Adipose tissue (tissue), 3 donors: ENCODE data around the gene PDZRN4. TPM values are rescaled to one million over a fixed set of nuclear protein-coding genes. Genes with fewer than 3 reads are reported as not detected.

ENCODE experiments used
- H3K27ac ChIP-seq: one replicate; pipeline ENCODE4 v1.5.1; 2013; ENCODE audit warnings: low read depth, low read length
- WGBS, 3 donors: extraction: QIAGEN DNeasy Blood & Tissue Kit; methylation state at CpG; one replicate each; pipeline ENCODE4 v1.1.7; 2013; 5-methylcytosine and 5-hydroxymethylcytosine counted together
- polyA plus RNA-seq, 3 donors: library from polyadenylated mRNA; stranded (reverse); fragments of 200-250 nt; gene quantifications; one replicate each; pipeline ENCODE4 v1.2.3, GENCODE V29; 2013
- donor health status: healthy with polysubstance abuse.
- donor health status: Bipolar disorder and iron deficiency.
- donor health status: healthy.

Gene PDZRN4
- polyA plus RNA-seq, 3 donors = 0.03 to 1.2 (median 0.42) TPM

DNA sequence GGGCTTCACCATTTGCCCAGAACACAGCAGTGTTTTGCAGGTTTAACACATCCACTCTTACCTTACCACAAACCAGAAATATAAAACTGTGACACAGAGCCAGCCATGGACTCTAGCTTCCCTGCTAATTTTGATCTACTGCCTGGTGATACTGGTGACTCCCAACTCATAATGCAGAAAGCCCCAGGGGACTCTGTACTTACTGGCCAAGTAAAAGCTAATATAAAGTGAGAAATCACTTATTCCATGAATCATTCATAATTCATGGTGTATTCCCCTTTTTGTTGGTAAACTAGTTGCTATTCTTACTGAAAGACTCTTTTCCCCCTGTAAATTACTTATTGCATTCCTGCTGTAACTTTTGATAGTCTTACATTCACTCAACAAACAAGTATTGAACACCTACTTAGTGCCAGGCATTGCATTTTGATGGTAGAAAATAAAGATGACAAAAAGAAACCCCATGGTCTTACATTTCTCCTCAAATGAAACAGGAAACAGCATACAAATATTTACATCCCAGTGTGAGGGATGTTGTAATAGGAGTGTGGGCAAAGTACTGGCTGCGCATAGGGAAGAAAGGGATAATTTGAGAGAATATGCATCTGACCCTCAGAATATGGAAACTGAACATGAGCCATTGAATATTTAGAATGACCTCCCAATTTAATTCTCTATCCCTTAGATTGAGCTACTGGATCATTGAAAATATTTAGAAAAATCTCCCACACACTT, 279.6 kb downstream of the PDZRN4 start:
- 65 to 100% (median 84%) methylated on average over 1 of the region's 1 CpG for WGBS, 3 donors
- no peak overlapping the region for H3K27ac ChIP-seq

DNA sequence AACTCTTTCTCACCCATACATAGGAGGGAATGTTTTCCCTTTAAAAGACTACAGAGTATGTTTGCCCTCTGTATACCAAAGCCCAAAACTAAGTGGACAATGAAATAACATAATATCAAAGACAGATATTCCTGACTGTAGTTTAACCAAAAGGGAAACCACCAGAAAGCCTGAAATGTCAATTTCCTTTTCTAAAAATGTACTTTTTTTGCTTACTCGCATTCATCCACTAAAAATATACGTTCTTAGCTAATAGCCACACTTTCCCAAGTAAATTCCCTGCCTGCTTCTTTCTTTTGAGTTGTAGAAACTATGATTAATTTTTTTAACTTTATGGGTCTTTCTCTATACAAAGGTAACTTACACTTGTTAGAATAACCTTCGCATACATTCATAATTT, 280.2 kb downstream of the PDZRN4 start:
- no peak overlapping the region for H3K27ac ChIP-seq
- WGBS, 3 donors = 67 to 81% (median 80%) methylated on average over 3 of the region's 3 CpGs

DNA sequence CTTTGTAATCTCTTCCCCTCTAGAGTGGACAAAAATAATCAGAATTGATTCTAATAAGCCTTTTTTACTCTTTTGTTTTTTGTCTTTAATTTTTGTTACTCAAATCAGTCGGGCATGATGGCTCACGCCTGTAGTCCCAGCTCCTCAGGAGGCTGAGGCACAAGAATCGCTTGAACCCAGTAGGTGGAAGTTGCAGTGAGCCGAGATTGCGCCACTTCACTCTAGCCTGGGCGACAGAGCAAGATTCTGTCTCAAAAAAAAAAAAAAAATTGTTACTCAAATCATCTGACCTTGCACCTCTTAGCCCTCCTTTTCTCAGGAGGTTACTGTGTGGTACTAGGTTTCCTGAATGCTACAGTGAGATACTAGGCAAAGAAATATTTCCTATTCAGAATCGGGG, 280.6 kb downstream of the PDZRN4 start:
- 57 to 61% (median 59%) methylated on average over 7 of the region's 7 CpGs for WGBS, 3 donors

DNA sequence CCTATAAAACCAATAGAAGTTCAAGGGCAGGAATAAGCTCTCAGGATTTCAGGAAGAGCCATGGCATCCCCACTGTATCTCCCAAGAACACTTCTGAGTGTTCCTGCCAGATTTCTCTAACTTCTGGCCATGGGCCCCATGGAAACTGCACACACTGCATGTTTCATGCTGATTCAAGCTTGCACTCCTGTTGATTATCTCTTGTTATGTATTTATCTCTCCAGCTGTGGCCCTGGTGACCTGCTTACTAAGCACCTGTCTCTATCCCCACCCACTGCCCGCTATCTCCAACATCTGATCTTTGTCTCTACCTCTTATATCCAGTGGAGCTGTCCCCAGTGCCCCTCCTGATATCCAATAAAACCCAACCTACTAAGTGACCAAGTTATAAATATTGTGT, 285.3 kb downstream of the PDZRN4 start:
- WGBS, 3 donors = 66 to 88% (median 85%) methylated on average over 1 of the region's 1 CpG
- H3K27ac ChIP-seq = no peak overlapping the region

More for the DNA sequence above, 280.6 kb downstream of the PDZRN4 start:
- no peak overlapping the region for H3K27ac ChIP-seq

DNA sequence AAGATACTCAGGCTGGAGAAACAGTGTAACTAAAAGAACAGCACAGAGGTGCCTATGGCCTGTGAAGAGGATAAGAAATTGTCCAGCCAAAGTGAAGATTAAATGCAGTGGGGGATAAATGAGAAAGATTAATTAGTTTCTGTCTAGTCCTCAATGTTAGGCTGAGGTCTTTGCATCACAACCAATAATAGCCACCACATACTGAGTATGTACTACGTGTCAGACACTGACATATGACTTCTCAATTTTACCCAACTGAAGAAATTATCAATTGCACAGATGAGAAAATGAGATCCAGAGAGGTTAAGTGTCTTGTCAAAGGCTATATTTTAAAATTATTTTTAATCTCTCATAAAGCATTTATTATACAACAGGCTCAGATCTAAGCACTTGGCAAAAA, 285.9 kb downstream of the PDZRN4 start:
- 76 to 88% (median 86%) methylated on average over 1 of the region's 1 CpG for WGBS, 3 donors
- H3K27ac ChIP-seq = no peak overlapping the region

DNA sequence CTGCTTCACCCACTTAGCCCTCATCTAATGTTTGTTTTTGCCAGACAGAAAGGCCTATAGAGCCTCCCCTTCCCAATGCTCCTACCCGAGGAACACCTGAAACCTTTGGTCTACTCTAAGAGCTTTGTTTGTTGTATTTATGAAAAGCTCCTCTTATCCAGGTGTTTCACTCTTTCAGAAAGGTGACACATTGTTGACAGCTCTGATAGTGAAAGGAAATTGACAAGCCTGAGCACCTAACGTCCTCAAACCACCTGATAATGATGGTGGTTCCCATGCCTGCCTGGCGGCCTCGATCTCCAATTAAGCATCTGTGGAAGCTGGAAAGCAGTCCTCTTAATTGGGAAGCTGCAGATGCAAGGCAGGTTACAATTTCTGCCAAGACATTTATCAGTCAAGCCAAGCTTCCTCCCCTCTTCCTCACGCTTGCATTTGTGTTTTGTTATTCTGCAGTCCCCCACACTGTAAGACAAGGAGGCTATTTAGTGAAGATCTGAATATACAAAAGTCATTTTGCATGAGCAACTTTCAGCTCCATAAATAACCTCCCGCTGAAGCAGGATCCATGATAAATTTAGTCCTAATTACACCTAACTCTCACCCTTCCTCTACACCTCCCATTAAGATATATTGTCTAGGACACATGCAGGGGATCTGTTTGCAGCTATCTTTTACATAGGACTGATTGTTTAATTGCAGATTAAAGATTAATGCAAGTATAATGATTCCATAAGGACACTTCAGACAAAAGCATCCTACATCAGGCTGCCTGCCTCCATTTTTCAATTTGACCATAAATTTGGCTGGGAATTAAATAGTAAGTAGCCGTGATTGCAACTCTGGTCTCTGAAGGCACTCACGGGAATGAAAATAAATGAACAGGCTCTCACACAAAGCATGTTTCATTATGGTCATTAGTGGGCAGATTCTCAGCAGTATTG, 288.6 kb downstream of the PDZRN4 start:
- 47 to 73% (median 66%) methylated on average over 8 of the region's 8 CpGs for WGBS, 3 donors
- H3K27ac ChIP-seq = no peak overlapping the region

DNA sequence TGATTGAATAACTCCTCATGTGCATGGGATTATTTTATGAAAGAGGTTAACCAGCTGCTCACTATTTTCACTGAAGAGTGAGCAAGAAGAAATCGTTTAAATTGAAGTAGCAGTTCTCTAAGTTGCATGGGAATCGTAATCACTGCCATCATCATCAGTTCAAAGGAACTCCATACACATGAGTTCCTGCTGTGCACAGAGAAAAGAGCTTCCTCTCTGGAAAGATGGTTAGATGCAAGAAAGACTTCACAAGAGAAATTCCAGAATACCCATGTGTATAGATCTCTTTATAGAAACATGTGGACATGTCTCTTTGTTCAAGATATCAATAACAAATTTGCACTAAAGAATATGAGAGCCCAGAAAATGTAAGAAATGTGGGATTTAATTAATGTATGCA, 291.3 kb downstream of the PDZRN4 start:
- no peak overlapping the region for H3K27ac ChIP-seq
- 69 to 82% (median 78%) methylated on average over 2 of the region's 2 CpGs for WGBS, 3 donors

DNA sequence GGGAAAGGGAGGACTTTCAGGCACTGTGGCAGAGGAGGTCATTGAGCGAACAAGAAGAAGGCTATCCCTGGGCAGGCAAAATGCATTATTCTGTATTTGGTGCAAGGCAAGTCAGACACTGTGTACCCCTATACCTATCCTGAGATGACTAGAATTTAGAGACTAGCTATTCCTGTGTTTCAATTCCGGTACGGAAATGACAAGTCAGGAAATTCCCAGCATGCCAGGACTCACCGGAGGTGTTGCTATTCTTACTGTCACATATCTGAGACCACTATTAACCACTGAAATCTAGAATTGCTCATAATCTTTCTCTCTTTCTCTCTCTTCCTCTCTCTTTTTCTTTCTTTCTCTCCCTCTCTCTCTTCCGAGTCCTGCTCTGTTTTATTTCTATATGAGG, 297.1 kb downstream of the PDZRN4 start:
- 73 to 78% (median 74%) methylated on average over 5 of the region's 5 CpGs for WGBS, 3 donors
- H3K27ac ChIP-seq = no peak overlapping the region

GRCh38 chr12:41486718-41487117, 298.6 kb downstream of the PDZRN4 start:
- WGBS, 3 donors = 71 to 90% (median 78%) methylated on average over 2 of the region's 2 CpGs

GRCh38 chr12:41496009-41496408, 307.9 kb downstream of the PDZRN4 start:
- WGBS, 3 donors = 67 to 71% (median 68%) methylated on average over 4 of the region's 4 CpGs
- H3K27ac ChIP-seq = no peak overlapping the region

More at GRCh38 chr12:41486718-41487117, 298.6 kb downstream of the PDZRN4 start:
- no peak overlapping the region for H3K27ac ChIP-seq

DNA sequence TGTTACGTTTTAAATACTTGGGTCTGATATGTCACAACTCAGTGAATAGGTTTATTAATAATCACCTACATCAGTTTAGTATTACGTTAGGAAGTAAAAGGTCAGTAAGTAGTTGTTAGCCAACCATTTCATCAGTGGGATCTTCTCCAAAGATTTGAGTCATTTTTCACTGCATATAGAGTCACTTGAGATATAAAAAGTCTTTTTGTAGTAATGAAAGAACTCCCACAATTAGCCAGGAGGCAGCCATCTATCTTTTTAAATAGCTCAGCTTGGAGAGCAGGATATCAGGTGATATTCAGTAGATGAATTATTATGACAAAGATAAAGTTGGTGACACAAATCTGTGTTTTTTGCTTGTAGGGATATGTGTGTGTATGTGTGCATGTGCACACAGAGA, 309.3 kb downstream of the PDZRN4 start:
- WGBS, 3 donors = 51 to 62% (median 60%) methylated on average over 2 of the region's 2 CpGs
- H3K27ac ChIP-seq = no peak overlapping the region

DNA sequence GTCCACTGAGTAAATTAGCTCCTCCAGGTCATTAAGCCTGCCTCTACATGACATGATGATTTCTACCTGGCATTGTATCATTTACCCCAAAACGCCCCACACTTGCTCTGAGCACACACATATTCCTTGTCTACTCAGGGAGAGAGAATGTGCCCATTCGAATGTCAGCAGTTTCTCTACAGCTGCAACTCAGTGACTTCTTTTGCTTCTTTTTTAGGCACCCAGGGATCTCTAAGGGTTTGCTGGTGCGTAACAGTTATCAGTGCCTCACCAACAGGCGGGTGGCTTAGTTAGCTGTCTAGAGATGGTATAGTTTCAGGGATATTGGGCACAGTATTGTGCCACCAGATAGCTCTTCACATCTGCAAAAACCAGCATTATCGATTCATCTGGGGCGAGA, 316.9 kb downstream of the PDZRN4 start:
- WGBS, 3 donors = 86 to 97% (median 93%) methylated on average over 6 of the region's 6 CpGs

GRCh38 chr12:41507286-41507685, 319.2 kb downstream of the PDZRN4 start:
- 68 to 87% (median 84%) methylated on average over 3 of the region's 3 CpGs for WGBS, 3 donors
- H3K27ac ChIP-seq = no peak overlapping the region

More for the DNA sequence above, 316.9 kb downstream of the PDZRN4 start:
- H3K27ac ChIP-seq = no peak overlapping the region

GRCh38 chr12:41509271-41510055, 321.3 kb downstream of the PDZRN4 start:
- no peak overlapping the region for H3K27ac ChIP-seq
- WGBS, 3 donors = 61 to 73% (median 69%) methylated on average over 4 of the region's 4 CpGs

DNA sequence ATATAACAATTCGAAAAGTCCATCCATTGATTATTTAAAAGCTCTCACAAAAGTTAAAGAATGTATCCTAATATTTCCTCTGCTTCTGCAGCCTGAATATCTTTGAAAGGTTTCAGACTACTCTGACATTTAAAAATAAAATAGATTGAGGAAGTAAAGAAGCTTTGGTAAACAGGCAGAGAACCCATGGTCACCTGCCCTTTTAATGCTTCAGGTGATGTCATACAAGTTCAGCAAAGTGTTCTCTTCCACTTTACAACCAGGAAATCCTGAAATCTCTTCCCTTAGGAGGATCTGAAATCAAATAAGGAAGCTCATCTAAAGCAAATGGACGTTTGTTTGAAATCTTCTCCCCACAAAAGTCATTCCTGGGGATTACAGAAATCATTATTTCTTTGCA, 322.4 kb downstream of the PDZRN4 start:
- no peak overlapping the region for H3K27ac ChIP-seq
- WGBS, 3 donors = 51 to 58% (median 56%) methylated on average over 2 of the region's 2 CpGs

GRCh38 chr12:41511247-41511646, 323.1 kb downstream of the PDZRN4 start:
- WGBS, 3 donors = 31 to 60% (median 58%) methylated on average over 1 of the region's 1 CpG
- no peak overlapping the region for H3K27ac ChIP-seq

DNA sequence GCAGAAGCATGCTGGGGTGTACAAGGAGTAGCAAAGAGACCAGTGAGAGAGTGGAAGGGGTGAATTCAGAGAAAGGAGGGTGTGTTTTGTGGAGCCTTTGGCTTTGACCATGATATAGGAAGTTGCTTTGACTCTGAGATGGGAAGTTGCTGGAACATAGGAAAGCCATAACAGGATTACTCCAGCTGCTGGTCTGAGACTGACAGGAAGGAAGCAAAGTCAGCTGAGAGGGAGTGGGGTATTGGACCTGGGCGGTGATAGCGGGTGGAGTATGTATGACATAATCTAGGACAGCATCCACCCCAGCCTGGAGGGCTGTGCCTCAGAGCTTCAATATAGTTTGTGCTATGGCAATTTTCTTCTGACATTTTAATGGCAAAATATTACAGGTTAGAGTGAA, 324.4 kb downstream of the PDZRN4 start:
- H3K27ac ChIP-seq = no peak overlapping the region
- 38 to 82% (median 64%) methylated on average over 2 of the region's 2 CpGs for WGBS, 3 donors

- 62 to 75% (median 63%) methylated on average over 4 of the region's 4 CpGs for WGBS, 3 donors
- H3K27ac ChIP-seq = no peak overlapping the region
Measured at GRCh38 chr12:41514021-41514777, 326.1 kb downstream of the PDZRN4 start.
